PFSK-1 (cell line): ENCODE results near the gene RPL11.

Experiments used
- FOXP2 ChIP-seq: optimal IDR thresholded peaks from 2 replicates; pipeline ENCODE3; 2011; ENCODE audit warnings: borderline replicate concordance, control low read depth, inconsistent platforms; ENCODE audit not compliant: insufficient read depth; ENCODE audit errors: extremely low read length, extremely low read depth
- POLR2AphosphoS5 ChIP-seq: IDR thresholded peaks from 2 replicates; pipeline ENCODE4 v1.6.1; 2012; ENCODE audit warnings: low read depth, mild to moderate bottlenecking, control low read depth, low read length, moderate library complexity
- SIN3A ChIP-seq: IDR thresholded peaks from 2 replicates; pipeline ENCODE4 v1.6.1; 2012; ENCODE audit warnings: mild to moderate bottlenecking, low read length, moderate library complexity, borderline replicate concordance; ENCODE audit not compliant: insufficient read depth
- TAF1 ChIP-seq: IDR thresholded peaks from 2 replicates; pipeline ENCODE4 v1.6.1; 2012; ENCODE audit warnings: low read length, control low read depth, borderline replicate concordance; ENCODE audit not compliant: insufficient read depth
- TF ChIP-seq, protein P1 (sequence below), 2 experiments: IDR thresholded peaks; 2 replicates each; pipeline versions ENCODE4 v1.6.1 to v1.8.0; 2011 to 2012; ENCODE audit warnings: low read depth in 2 of 2, low read length in 2 of 2, control low read depth in 1 of 2, inconsistent platforms in 1 of 2, mild to moderate bottlenecking in 1 of 2, moderate library complexity in 1 of 2; ENCODE audit not compliant: insufficient read depth in 1 of 2

The RPL11 gene

DNA sequence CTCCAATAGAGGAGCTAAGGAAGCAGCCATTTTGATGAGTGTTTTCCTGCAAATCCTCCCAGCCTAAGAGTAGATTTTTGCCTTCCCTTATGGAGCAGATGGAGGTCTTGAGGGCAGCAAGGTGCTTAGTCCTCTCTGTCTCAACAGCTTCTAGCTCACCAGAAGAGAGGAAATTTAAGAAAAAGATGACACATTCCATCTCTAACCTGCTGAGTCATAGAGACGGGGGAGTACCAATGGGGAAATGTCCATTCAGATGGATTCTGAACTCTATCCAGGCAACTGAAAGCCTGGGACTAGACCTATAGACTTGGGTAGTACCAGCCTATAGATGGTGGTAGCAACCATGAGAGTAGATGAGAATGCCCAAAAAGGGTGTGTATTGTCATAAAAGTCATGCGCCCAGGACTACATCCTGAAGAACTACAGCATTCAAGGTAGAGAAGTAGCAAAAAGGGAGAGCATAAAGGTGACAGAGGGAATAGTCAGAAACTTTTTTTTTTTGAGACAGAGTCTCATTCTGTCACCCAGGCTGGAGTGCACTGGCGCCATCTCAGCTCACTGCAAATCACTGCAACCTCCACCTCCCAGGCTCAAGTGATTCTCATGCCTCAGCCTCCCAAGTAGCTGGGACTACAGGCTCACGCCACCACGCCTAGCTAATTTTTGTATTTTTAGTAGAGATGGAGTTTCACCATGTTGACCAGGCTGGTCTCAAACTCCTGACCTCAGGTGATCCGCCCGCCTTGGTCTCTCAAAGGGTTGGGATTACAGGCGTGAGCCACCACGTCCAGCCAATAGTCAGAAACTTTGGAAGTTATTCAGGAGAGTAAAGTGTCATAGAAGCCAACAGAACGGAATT lies 41.0 kb downstream of the RPL11 start:
- no peak for TF ChIP-seq POLR2AphosphoS5
- TF ChIP-seq FOXP2: no peak
- TF ChIP-seq SIN3A: no peak
- no peak for TF ChIP-seq TAF1

DNA sequence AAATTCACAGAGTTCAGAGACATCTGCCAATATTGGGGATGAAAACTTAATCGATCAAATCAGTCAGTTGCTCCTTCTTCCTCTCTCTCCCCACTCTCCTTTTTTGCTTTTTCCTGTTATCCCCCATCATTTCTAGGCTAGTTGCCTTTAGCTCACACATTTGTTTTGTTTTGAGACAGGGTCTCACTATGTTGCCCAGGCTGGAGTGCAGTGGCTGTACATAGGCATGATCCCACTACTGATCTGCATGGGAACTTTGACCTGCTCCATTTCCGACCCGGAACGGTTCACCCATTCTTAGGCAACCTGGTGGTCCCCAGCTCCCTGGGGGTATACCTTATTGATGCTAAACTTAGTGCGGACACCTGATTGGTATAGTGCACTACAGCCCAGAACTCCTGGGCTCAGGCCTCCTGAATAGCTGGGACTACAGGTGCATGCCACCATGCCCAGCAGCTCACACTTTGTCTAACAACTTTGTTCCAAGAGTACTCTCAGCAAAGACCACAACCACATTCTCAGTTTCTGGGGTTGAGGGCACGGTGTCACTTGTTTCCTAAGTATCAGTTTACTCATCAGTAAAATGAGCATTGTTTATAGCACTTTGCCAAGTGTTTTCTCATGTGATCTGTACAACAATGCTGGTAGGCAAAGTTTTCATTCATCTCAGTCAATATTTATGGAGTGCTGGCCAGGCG lies 45.0 kb downstream of the RPL11 start:
- TF ChIP-seq TAF1 (no peak), SIN3A (no peak), FOXP2 (no peak), POLR2AphosphoS5 (no peak)
- TF ChIP-seq, protein P1, sequence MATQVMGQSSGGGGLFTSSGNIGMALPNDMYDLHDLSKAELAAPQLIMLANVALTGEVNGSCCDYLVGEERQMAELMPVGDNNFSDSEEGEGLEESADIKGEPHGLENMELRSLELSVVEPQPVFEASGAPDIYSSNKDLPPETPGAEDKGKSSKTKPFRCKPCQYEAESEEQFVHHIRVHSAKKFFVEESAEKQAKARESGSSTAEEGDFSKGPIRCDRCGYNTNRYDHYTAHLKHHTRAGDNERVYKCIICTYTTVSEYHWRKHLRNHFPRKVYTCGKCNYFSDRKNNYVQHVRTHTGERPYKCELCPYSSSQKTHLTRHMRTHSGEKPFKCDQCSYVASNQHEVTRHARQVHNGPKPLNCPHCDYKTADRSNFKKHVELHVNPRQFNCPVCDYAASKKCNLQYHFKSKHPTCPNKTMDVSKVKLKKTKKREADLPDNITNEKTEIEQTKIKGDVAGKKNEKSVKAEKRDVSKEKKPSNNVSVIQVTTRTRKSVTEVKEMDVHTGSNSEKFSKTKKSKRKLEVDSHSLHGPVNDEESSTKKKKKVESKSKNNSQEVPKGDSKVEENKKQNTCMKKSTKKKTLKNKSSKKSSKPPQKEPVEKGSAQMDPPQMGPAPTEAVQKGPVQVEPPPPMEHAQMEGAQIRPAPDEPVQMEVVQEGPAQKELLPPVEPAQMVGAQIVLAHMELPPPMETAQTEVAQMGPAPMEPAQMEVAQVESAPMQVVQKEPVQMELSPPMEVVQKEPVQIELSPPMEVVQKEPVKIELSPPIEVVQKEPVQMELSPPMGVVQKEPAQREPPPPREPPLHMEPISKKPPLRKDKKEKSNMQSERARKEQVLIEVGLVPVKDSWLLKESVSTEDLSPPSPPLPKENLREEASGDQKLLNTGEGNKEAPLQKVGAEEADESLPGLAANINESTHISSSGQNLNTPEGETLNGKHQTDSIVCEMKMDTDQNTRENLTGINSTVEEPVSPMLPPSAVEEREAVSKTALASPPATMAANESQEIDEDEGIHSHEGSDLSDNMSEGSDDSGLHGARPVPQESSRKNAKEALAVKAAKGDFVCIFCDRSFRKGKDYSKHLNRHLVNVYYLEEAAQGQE (IDR thresholded peaks at IDR 0.05; ENCODE audit: insufficient read depth in 1 of 2, low read depth in 2 of 2, low read length in 2 of 2): no peak

- TF ChIP-seq SIN3A (no peak), TAF1 (no peak), FOXP2 (no peak), POLR2AphosphoS5 (no peak)
- TF ChIP-seq, protein P1 (IDR thresholded peaks at IDR 0.05; ENCODE audit: insufficient read depth in 1 of 2, low read depth in 2 of 2, low read length in 2 of 2): no peak
Measured at GRCh38 chr1:23741609-23742008, 50.0 kb downstream of the RPL11 start.

- no peak for TF ChIP-seq POLR2AphosphoS5
- no peak for TF ChIP-seq SIN3A
Measured at GRCh38 chr1:23742670-23743286, 51.2 kb downstream of the RPL11 start.

GRCh38 chr1:23743287-23744152 lies 51.9 kb downstream of the RPL11 start, which contains the start of gene ELOA:
Gene ELOA (plus strand): TSS chr1:23743471. CDS start chr1:23743504, 33 bp downstream.
- TF ChIP-seq FOXP2 (peak; percentile 80), SIN3A (peak; percentile 83; the same call in 1 of the 2 replicates), TAF1 (peak; percentile 84; the same call in 1 of the 2 replicates), POLR2AphosphoS5 (peak; percentile 90)
- TF ChIP-seq, protein P1 (IDR thresholded peaks at IDR 0.05; ENCODE audit: insufficient read depth in 1 of 2, low read depth in 2 of 2, low read length in 2 of 2): peak; percentile 12 to 15; a peak in 1 of 4 replicates
